Motor neuron (in vitro differentiated cells): ENCODE data around the gene CLEC4G. TPM values are rescaled to one million over a fixed set of nuclear protein-coding genes. Genes with fewer than 3 reads are reported as not detected.

Experiments
- ATAC-seq, 8 experiments: fragments of 200-7000 bp; cut with Tn5 transposase; replicated peaks in 6 of 8; 2 replicates each; pipeline ENCODE4 v1.8.0; 2021; ENCODE audit warnings: mild to moderate bottlenecking in 8 of 8, moderate library complexity in 8 of 8
- H3K27ac ChIP-seq, 2 donors: fragments of 250-450 bp; sonication (Bioruptor Pico); 2 replicates each; pipeline ENCODE4 v1.9.0; 2021; ENCODE audit warnings: antibody characterized with exemption in 2 of 2, mild to moderate bottlenecking in 2 of 2, moderate library complexity in 1 of 2
- H3K4me1 ChIP-seq, 2 donors: fragments of 250-450 bp; sonication (Bioruptor Pico); replicated peaks in 1 of 2; 2 replicates each; pipeline ENCODE4 v1.6.1; 2021; ENCODE audit warnings: antibody characterized with exemption in 2 of 2, mild to moderate bottlenecking in 2 of 2, moderate library complexity in 1 of 2
- H3K4me3 ChIP-seq, 5 donors: fragments of 250-450 bp; sonication (Bioruptor Pico); 2 replicates each; pipeline ENCODE4 v1.9.0; 2021; ENCODE audit warnings: antibody characterized with exemption in 5 of 5, mild to moderate bottlenecking in 5 of 5, moderate library complexity in 4 of 5
- WGBS, 10 experiments: fragments of 450-650 bp; shearing (Covaris generic); methylation state at CpG; one replicate each; pipeline ENCODE4 v1.0.0; 2022; 5-methylcytosine and 5-hydroxymethylcytosine counted together
- in situ Hi-C, 9 experiments: fragments of 400-800 bp; cut with MboI; loops; one replicate each; pipeline ENCODE4 v1.15.0; 2021; ENCODE audit warnings: low sequenced_read_pairs in 9 of 9, low pct_unique_long_range_greater_than_20kb in 2 of 9; ENCODE audit not compliant: unreplicated experiment in 9 of 9
- total RNA-seq, 8 experiments: library from RNA; unstranded; fragments of 300-600 nt; gene quantifications; 2 replicates each; pipeline versions ENCODE4 v1.2.3 to v1.2.4, GENCODE V29; 2022

CLEC4G gene
- total RNA-seq, 8 experiments from 2014 or later, result 0.20 TPM; not detected in 7

GRCh38 chr19:7678971-7679751 is 52.7 kb downstream of the CLEC4G start:
- in situ Hi-C loops, result no loop called here
- Histone ChIP-seq H3K4me3 (no peak overlapping the region), H3K27ac (no peak overlapping the region), H3K4me1 (peaks cover 10 to 11% of the 10 kb centered on the region in 2 donors)
- 0 to 98% (median 58%) methylated on average over 1 to 22 of the region's 30 CpGs; no CpG with 5 or more reads in 2 of the 10 experiments for WGBS, 10 experiments
- peak in 5 of 8 experiments; percentile 51 to 67 (median 60) for ATAC-seq

Other genes with a start within 250 kb of the CLEC4G start
- gene PEX11G, start 243.1 kb downstream of the CLEC4G start, total RNA-seq, result 1 to 10 TPM; 2.1 to 6.4 (median 3.2) TPM
- 10 to 100 TPM in 7 of 8 experiments, 1 to 10 TPM in 1; 8.4 to 44.2 (median 26.5) TPM for gene ZNF358, start 216.0 kb downstream of the CLEC4G start, total RNA-seq
- gene MCOLN1, start 209.5 kb downstream of the CLEC4G start, total RNA-seq, result 10 to 100 TPM in 3 of 8 experiments, 1 to 10 TPM in 5; 4.9 to 31.1 (median 8.4) TPM
- gene PNPLA6, start 196.4 kb downstream of the CLEC4G start, total RNA-seq, result 10 to 100 TPM; 38.4 to 75.7 (median 49.0) TPM
- gene CAMSAP3, start 136.2 kb downstream of the CLEC4G start, total RNA-seq, result 1 to 10 TPM in 7 of 8 experiments, under 1 TPM in 1; 0.46 to 7.9 (median 4.3) TPM
- 10 to 100 TPM in 7 of 8 experiments, 1 to 10 TPM in 1; 9.2 to 38.7 (median 22.6) TPM for gene XAB2, start 102.6 kb downstream of the CLEC4G start, total RNA-seq
- 100 to 1,000 TPM in 6 of 8 experiments, 10 to 100 TPM in 2; 94.6 to 240 (median 105) TPM for gene PET100, start 102.3 kb downstream of the CLEC4G start, total RNA-seq
- 1 to 10 TPM in 1 of 8 experiments, under 1 TPM in 2, not detected in 5; 0.16 to 1.2 (median 0.32) TPM for gene PCP2, start 98.4 kb downstream of the CLEC4G start, total RNA-seq
- gene STXBP2, start 95.0 kb downstream of the CLEC4G start, total RNA-seq, result 10 to 100 TPM in 2 of 8 experiments, 1 to 10 TPM in 6; 1.4 to 38.5 (median 3.5) TPM
- gene RETN, start 63.1 kb downstream of the CLEC4G start, total RNA-seq, result not detected
- under 1 TPM in 2 of 8 experiments, not detected in 6; 0.13 to 0.85 TPM for gene MCEMP1, start 55.0 kb downstream of the CLEC4G start, total RNA-seq
- 100 to 1,000 TPM in 4 of 8 experiments, 10 to 100 TPM in 4; 54.1 to 192 (median 109) TPM for gene TRAPPC5, start 51.3 kb downstream of the CLEC4G start, total RNA-seq
- under 1 TPM in 7 of 8 experiments, not detected in 1; 0.11 to 0.59 (median 0.32) TPM for gene FCER2, start 30.0 kb downstream of the CLEC4G start, total RNA-seq
- under 1 TPM in 6 of 8 experiments, not detected in 2; 0.09 to 0.57 (median 0.14) TPM for gene CD209, start 15.4 kb upstream of the CLEC4G start, total RNA-seq
- under 1 TPM in 4 of 8 experiments, not detected in 4; 0.10 to 0.71 (median 0.24) TPM for gene CLEC4M, start 31.1 kb upstream of the CLEC4G start, total RNA-seq
- 10 to 100 TPM in 7 of 8 experiments, 1 to 10 TPM in 1; 7.7 to 25.7 (median 16.7) TPM for gene EVI5L, start 98.1 kb upstream of the CLEC4G start, total RNA-seq
- gene PRR36, start 142.3 kb upstream of the CLEC4G start, total RNA-seq, result 1 to 10 TPM in 5 of 8 experiments, under 1 TPM in 3; 0.27 to 6.4 (median 1.3) TPM
- gene LRRC8E, start 156.4 kb upstream of the CLEC4G start, total RNA-seq, result 1 to 10 TPM in 4 of 8 experiments, under 1 TPM in 3, not detected in 1; 0.16 to 3.1 (median 1.4) TPM
- gene MAP2K7, start 171.8 kb upstream of the CLEC4G start, total RNA-seq, result 10 to 100 TPM; 10.3 to 28.2 (median 16.9) TPM
- 1 to 10 TPM in 1 of 8 experiments, under 1 TPM in 6, not detected in 1; 0.16 to 1.2 (median 0.45) TPM for gene TGFBR3L, start 182.7 kb upstream of the CLEC4G start, total RNA-seq
- gene SNAPC2, start 188.2 kb upstream of the CLEC4G start, total RNA-seq, result 10 to 100 TPM; 12.5 to 27.1 (median 19.1) TPM
- gene CTXN1, start 194.0 kb upstream of the CLEC4G start, total RNA-seq, result 10 to 100 TPM in 2 of 8 experiments, 1 to 10 TPM in 5, under 1 TPM in 1; 0.87 to 29.6 (median 9.1) TPM
- 100 to 1,000 TPM in 2 of 8 experiments, 10 to 100 TPM in 6; 38.7 to 106 (median 65.1) TPM for gene TIMM44, start 211.6 kb upstream of the CLEC4G start, total RNA-seq